Ectodermal cell (in vitro differentiated cells): ENCODE results near the gene MYO1F.

Source experiments
- H3K27ac ChIP-seq: 2 replicates; pipeline ENCODE4 v1.7.0; 2013; ENCODE audit warnings: mild to moderate bottlenecking, low read depth, low read length; ENCODE audit not compliant: insufficient read depth, poor library complexity, severe bottlenecking
- H3K27me3 ChIP-seq: 2 replicates; pipeline ENCODE4 v1.7.0; 2013; ENCODE audit warnings: mild to moderate bottlenecking, low read length; ENCODE audit not compliant: insufficient read depth, control insufficient read depth, poor library complexity, severe bottlenecking
- H3K36me3 ChIP-seq: one replicate; pipeline ENCODE4 v1.7.0; 2013; ENCODE audit warnings: low read length; ENCODE audit not compliant: control insufficient read depth, insufficient read depth
- H3K4me1 ChIP-seq: one replicate; pipeline ENCODE4 v1.7.0; 2013; ENCODE audit warnings: low read length; ENCODE audit not compliant: control insufficient read depth, insufficient read depth
- H3K4me3 ChIP-seq: 2 replicates; pipeline ENCODE4 v1.7.0; 2013; ENCODE audit warnings: low read depth, low read length, control low read depth; ENCODE audit not compliant: insufficient read depth
- H3K9me3 ChIP-seq: 2 replicates; pipeline ENCODE4 v1.7.0; 2013; ENCODE audit warnings: mild to moderate bottlenecking, low read length, moderate library complexity; ENCODE audit not compliant: control insufficient read depth
- WGBS, 2 experiments: methylation state at CpG; one replicate each; pipeline ENCODE4 v1.1.7; 2013; ENCODE audit warnings: missing lambda C conversion rate in 2 of 2; 5-methylcytosine and 5-hydroxymethylcytosine counted together

Gene MYO1F

DNA sequence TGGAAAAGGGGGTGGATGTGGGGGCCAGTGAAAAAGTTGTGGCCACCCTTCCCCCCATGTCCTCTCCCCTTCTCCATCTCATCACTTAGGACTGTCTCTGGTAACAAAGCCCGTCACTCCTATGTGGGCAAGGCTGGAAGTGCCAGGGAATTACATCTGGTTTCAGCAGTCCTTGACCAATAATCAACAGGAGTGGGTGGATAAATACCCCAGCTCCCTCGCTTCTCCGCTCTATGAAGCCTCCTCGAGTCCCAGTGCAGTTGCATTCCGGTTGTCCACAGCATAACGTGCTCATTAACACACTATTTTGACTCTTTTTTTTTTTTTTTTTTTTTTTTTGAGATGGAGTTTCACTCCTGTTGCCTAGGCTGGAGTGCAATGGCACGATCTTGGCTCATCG lies 31.5 kb downstream of the MYO1F start:
- H3K4me1 ChIP-seq, result no peaks in the 10 kb centered on the region
- no peak overlapping the region for H3K4me3 ChIP-seq
- H3K27ac ChIP-seq, result no peak overlapping the region
- H3K9me3 ChIP-seq, result no peaks in the 10 kb centered on the region
- H3K27me3 ChIP-seq, result no peaks in the 10 kb centered on the region
- WGBS, 2 experiments, result 92 to 98% methylated on average over 8 of the region's 8 CpGs
- H3K36me3 ChIP-seq, result peaks cover 3% of the 10 kb centered on the region

DNA sequence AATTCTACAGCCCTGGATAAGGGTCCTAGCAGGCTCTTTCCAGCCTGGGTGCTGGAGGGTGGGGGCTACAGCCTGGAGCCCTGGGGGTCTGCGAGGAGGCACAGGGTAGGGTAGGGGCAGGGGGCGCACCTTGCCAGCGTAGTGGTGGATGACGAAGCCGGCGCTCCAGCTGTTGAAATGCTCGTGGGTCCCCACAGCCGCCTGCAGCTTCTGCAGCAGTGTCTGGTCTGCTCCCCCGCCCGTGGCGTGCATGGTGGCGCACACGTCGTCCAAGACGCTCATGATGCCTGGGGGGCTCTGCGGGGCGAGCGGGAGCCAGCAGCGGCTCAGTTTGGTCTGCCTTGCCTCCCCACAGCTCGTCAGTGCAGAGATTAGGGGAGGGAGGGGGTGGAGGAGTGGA lies 33.1 kb downstream of the MYO1F start:
- Histone ChIP-seq H3K4me1 (no peaks in the 10 kb centered on the region), H3K27me3 (no peaks in the 10 kb centered on the region), H3K36me3 (peaks cover 3% of the 10 kb centered on the region), H3K27ac (no peak overlapping the region), H3K4me3 (no peak overlapping the region), H3K9me3 (no peaks in the 10 kb centered on the region)
- 95 to 96% methylated on average over 20 of the region's 20 CpGs for WGBS, 2 experiments

DNA sequence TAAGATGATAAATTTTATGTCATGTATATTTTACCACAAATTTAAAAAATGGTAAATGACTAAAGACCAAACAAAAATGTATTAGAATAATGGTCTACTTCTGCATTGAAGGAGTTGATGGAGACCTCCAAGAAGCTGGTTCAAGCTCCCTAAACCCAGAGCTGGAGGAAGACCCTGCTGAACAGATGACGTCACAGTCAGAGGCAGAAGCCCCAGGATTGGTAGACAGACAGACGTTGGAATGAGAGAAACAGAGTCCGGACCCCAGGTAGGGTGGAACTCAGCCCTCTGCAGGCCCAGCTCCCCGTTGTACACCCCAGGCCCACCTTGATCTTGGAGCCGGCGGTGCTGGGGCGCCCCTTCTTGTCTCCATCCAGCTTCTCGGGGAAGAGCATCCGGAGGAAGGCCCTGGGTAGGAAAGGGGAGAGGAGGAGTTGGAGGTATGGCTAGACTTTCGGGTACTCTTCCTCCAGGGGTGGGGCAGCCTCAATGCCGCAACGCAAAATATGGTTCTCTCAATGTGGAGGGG lies 37.6 kb downstream of the MYO1F start:
- H3K27me3 ChIP-seq, result no peaks in the 10 kb centered on the region
- H3K4me3 ChIP-seq, result no peak overlapping the region
- H3K36me3 ChIP-seq, result no peaks in the 10 kb centered on the region
- 94 to 96% methylated on average over 12 of the region's 12 CpGs for WGBS, 2 experiments
- H3K27ac ChIP-seq, result no peak overlapping the region
- no peaks in the 10 kb centered on the region for H3K4me1 ChIP-seq
- no peaks in the 10 kb centered on the region for H3K9me3 ChIP-seq

DNA sequence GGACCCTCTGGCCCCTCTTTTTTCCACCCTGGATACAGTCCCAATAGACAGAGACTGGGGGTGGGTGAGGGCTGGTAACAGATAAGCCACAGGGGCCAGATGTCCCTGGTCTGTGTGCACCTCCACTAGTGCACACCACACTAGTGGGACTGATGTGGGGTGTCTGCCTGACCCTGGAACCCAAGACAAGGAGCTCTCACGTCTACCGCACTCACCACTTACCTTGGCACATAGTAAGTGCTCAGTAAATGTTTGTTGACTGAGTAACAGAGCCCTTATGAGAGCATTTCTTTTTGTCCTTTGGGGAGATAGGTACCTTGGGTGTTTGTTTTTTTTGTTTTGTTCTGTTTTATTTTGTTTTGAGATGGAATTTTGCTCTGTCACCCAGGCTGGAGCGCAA lies 40.1 kb downstream of the MYO1F start:
- H3K27ac ChIP-seq, result no peak overlapping the region
- no peaks in the 10 kb centered on the region for H3K36me3 ChIP-seq
- no peaks in the 10 kb centered on the region for H3K27me3 ChIP-seq
- no peaks in the 10 kb centered on the region for H3K4me1 ChIP-seq
- 93 to 98% methylated on average over 3 of the region's 3 CpGs for WGBS, 2 experiments
- no peak overlapping the region for H3K4me3 ChIP-seq
- H3K9me3 ChIP-seq, result no peaks in the 10 kb centered on the region

DNA sequence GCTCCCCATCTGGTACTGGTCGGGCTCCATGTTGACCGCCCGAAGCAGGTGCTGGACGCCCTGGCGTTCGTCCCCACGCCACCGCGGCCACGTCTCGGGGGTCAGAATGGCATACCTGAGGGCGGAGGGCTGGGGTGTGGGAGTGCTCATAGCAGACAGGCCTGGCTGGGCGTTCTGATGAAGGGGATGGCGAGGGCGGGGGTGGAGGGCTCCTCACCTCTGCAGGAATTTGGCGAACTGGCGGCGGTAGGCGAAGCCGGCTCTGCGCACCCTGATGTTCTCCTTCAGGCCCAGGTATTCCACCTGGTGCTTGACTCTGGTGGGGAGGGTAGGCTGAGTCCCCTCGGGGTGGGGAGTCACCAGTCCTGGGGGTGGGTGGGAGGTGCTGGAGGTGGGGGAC lies 41.0 kb downstream of the MYO1F start:
- H3K4me3 ChIP-seq, result no peak overlapping the region
- H3K27me3 ChIP-seq, result no peaks in the 10 kb centered on the region
- WGBS, 2 experiments, result 93% methylated on average over 22 of the region's 22 CpGs
- H3K4me1 ChIP-seq, result no peaks in the 10 kb centered on the region
- H3K27ac ChIP-seq, result no peak overlapping the region
- H3K36me3 ChIP-seq, result no peaks in the 10 kb centered on the region
- no peaks in the 10 kb centered on the region for H3K9me3 ChIP-seq

DNA sequence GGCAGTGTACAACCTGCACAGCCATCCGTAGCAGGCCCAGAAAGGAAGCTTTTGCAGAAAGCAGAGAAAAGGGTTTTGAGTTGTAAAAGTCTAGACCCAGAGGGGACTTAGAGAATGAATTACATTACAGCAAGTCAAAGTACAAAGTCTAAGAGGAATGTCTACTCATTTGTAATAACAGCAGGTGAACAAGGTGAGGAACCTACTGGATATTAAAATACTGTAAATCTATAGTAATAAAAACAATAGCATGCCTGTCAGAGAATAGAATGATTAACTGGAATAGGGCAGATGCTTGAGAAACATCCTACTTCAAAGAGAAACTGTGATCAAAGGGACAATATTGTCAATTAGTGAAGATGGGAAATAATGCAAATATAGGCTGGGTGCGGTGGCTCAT lies 45.0 kb downstream of the MYO1F start:
- H3K4me1 ChIP-seq, result no peaks in the 10 kb centered on the region
- no peaks in the 10 kb centered on the region for H3K27me3 ChIP-seq
- H3K36me3 ChIP-seq, result no peaks in the 10 kb centered on the region
- no peaks in the 10 kb centered on the region for H3K9me3 ChIP-seq
- H3K4me3 ChIP-seq, result no peak overlapping the region
- 93% methylated on average over 2 of the region's 2 CpGs for WGBS, 2 experiments
- H3K27ac ChIP-seq, result no peak overlapping the region

DNA sequence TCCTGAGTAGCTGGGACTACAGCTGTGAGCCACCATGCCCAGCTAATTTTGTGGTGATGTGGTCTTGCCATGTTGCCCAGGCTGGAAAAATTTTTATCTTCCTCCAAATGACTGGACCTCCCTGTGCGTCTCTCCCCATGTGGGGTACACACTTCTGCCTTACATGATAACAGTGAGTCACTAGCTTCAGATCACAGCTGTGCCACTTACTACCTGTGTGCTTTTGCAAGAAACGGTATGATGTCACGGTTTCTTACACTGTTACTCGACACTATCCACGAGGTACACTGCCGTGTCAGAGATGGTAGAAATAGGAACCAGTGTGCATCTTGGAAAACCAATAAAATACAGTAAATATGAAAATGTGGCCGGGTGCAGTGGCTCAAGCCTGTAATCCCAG lies 45.8 kb downstream of the MYO1F start:
- H3K27ac ChIP-seq, result no peak overlapping the region
- H3K27me3 ChIP-seq, result no peaks in the 10 kb centered on the region
- 96 to 97% methylated on average over 7 of the region's 7 CpGs for WGBS, 2 experiments
- H3K4me3 ChIP-seq, result no peak overlapping the region
- H3K36me3 ChIP-seq, result no peaks in the 10 kb centered on the region
- H3K4me1 ChIP-seq, result peaks cover 3% of the 10 kb centered on the region
- no peaks in the 10 kb centered on the region for H3K9me3 ChIP-seq

DNA sequence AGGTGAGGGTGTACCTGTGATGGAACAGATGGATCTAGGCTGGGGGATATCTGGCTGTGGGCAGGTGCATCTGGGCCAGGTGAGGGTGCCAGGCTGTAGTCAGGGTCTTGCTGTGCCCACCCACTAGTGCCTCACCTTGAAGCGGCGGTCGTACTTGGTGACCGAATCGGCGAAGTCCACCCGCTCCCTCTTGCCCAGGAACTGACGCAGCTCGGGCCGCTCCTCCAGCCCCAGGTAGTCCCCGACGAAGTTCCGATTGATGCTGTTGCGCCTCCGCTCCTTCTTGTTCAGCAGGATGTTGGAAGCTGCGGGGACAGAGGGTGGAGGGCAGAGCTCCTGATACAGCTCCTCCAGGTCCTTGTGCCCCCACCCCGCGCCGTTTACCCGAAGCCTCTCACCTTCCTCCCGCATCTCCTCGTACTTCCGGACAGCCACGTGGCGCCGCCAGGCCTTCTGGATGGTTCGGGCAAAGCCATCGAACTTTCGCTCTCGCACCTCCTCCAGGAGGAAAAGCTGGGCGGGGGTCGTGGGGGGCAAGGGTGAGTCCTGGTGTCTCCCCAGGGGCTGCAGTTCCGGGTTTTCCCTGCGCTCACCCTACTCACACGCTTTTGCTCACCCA lies 47.1 kb downstream of the MYO1F start:
- WGBS, 2 experiments, result 93% methylated on average over 35 of the region's 35 CpGs
- Histone ChIP-seq H3K27ac (no peak overlapping the region), H3K4me1 (peaks cover 3% of the 10 kb centered on the region), H3K27me3 (no peaks in the 10 kb centered on the region), H3K9me3 (no peaks in the 10 kb centered on the region), H3K4me3 (no peak overlapping the region), H3K36me3 (no peaks in the 10 kb centered on the region)

DNA sequence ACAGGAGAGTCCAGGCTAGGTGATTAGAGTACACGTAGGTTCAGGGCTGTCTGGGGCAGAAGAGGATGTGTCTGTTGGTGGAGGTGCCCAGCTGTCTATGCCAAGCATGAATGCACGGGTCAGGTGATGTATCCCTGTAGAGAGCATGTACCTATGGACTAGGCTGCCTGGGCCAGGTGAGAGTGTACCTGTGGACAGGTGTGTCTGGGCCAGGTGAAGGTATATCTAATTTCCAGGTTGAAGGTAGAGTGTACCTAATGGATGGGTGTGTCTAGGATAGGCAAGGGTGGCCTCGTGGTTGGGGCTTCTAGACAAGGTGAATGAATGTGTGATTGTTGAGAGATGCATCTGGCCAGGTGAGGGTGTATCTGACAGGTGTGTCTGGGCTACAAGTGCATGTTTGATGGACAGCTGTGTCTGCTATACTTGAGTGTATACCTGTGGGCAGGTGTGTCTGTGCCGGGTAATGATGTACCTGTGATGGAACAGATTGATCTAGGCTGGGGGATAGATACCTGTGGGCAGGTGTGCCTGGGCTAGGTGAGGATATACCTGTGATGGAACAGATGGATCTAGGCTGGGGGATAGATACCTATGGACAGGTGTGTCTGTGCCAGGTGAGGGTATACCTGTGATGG lies 47.8 kb downstream of the MYO1F start:
- H3K4me3 ChIP-seq, result no peak overlapping the region
- H3K36me3 ChIP-seq, result no peaks in the 10 kb centered on the region
- H3K27me3 ChIP-seq, result no peaks in the 10 kb centered on the region
- 91 to 93% methylated on average over 4 of the region's 4 CpGs for WGBS, 2 experiments
- no peaks in the 10 kb centered on the region for H3K9me3 ChIP-seq
- H3K4me1 ChIP-seq, result peaks cover 3% of the 10 kb centered on the region
- no peak overlapping the region for H3K27ac ChIP-seq

DNA sequence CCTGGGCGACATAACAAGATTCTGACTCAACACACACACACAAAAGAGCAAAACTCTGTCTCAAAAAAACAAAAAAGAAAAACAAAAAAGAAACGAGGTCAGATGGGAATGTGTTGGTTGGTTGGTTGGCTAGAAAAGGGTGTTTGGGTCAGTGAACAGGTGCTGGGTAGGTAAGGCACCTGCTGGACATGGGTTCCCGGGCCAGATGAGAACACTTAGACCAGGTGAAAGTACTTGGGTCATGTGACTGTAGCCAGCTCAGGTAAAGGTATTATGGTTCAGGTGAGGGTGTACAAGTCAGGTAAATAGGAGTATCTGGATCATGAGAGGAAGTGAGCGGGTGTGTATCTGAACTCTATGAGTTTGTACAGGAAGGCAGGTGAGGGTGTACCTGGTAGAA lies 48.7 kb downstream of the MYO1F start:
- H3K4me3 ChIP-seq, result no peak overlapping the region
- 94 to 95% methylated on average over 3 of the region's 4 CpGs for WGBS, 2 experiments
- H3K27ac ChIP-seq, result no peak overlapping the region
- no peaks in the 10 kb centered on the region for H3K27me3 ChIP-seq
- H3K36me3 ChIP-seq, result no peaks in the 10 kb centered on the region
- H3K4me1 ChIP-seq, result peaks cover 3% of the 10 kb centered on the region
- H3K9me3 ChIP-seq, result no peaks in the 10 kb centered on the region
